ENCODE data around the gene EYA2.

The EYA2 gene

GRCh38 chr20:47066484-47067270, 172.0 kb downstream of the EYA2 start:
- DNase-seq (ENCODE audit: low read depth) = no peak

DNA sequence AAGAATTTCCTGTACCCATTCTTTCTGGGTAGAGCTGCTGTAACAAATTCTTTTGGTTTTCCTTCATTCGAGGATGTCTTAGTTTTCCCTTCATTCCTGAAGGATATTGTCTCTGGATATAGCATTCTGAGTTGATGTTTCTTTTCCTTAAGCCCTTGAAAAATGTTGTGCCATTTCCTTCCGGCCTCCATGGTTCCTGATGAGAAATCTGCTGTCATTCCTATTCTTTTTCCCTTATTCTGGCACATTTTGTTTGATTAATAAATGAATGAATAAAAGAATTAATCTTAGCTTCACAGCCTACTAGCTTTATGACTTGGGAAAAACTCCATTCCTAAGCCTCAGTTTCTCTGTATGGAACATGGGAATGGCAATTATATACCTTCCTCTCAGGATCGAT, 173.1 kb downstream of the EYA2 start:
- no peak for DNase-seq (ENCODE audit: low read depth)

- no peak for DNase-seq (ENCODE audit: low read depth)
These were observed 175.5 kb downstream of the EYA2 start for GRCh38 chr20:47070176-47070575.

GRCh38 chr20:47071646-47072185, 177.1 kb downstream of the EYA2 start:
- no peak for DNase-seq (ENCODE audit: low read depth)

GRCh38 chr20:47073766-47074475, 179.3 kb downstream of the EYA2 start:
- DNase-seq (ENCODE audit: low read depth) = no peak

- no peak for DNase-seq (ENCODE audit: low read depth)
These were observed 180.6 kb downstream of the EYA2 start for GRCh38 chr20:47075263-47075662.

- DNase-seq (ENCODE audit: low read depth) = no peak
These were observed 184.4 kb downstream of the EYA2 start for GRCh38 chr20:47079047-47079446.

DNA sequence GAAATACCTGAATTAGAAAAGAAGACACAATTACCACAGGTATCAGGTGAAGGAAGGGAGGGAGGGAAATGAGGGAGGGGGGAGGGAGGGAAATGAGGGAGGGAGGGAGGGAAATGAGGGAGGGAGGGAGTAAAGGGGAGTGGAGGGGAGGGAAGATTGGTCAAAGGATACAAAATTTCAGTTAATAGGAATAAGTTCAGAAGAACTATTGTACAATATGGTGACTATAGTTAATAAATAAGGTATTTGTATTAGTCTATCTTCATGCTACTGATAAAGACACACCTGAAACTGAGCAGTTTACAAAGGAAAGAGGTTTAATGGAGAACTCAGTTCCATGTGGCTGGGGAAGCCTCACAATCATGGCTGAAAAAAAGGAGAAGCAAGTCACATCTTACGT, 185.7 kb downstream of the EYA2 start:
- no peak for DNase-seq (ENCODE audit: low read depth)

- DNase-seq (ENCODE audit: low read depth) = no peak
These were observed 191.7 kb downstream of the EYA2 start for GRCh38 chr20:47086316-47086715.

- no peak for DNase-seq (ENCODE audit: low read depth)
These were observed 193.7 kb downstream of the EYA2 start for GRCh38 chr20:47088335-47088734.

DNA sequence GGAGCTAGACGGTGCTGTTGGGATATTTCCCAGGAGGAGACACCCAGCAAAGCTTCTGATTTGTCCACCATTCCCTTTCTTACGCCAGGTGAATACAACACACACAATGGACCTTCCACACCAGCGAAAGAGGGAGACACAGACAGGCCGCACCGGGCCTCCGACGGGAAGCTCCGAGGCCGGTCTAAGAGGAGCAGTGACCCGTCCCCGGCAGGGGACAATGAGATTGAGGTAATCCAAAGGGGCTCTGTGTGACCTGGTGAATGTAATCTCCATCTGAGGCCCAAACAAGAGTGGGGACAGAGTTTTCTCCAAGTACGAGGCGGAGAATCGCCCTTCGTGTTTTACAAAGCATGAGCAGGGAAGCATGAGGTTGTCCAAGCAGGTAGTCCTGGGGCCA, 194.5 kb downstream of the EYA2 start:
- no peak for DNase-seq (ENCODE audit: low read depth)

DNA sequence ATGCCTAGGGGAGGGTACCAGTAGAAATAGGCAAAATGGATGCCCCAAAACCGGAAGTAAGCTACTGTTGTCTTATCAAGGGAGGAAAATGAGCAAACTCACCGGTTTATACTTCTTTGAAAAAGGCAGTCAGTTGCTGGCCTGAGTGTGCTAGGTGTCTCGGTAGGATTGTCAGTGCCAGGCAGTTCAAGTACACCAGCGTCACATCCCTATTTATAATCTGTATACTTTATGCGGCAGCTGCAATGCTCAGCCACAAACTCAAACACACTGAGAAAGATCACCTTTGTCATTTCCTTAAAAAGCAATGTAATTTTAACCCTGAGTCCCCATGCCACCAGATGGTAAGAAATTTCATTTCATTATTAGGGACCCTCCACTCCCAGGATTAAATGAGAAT, 196.2 kb downstream of the EYA2 start:
- DNase-seq (ENCODE audit: low read depth) = no peak

- no peak for DNase-seq (ENCODE audit: low read depth)
These were observed 198.8 kb downstream of the EYA2 start for GRCh38 chr20:47093320-47093966.

- DNase-seq (ENCODE audit: low read depth) = no peak
These were observed 201.0 kb downstream of the EYA2 start for GRCh38 chr20:47095690-47096089.

DNA sequence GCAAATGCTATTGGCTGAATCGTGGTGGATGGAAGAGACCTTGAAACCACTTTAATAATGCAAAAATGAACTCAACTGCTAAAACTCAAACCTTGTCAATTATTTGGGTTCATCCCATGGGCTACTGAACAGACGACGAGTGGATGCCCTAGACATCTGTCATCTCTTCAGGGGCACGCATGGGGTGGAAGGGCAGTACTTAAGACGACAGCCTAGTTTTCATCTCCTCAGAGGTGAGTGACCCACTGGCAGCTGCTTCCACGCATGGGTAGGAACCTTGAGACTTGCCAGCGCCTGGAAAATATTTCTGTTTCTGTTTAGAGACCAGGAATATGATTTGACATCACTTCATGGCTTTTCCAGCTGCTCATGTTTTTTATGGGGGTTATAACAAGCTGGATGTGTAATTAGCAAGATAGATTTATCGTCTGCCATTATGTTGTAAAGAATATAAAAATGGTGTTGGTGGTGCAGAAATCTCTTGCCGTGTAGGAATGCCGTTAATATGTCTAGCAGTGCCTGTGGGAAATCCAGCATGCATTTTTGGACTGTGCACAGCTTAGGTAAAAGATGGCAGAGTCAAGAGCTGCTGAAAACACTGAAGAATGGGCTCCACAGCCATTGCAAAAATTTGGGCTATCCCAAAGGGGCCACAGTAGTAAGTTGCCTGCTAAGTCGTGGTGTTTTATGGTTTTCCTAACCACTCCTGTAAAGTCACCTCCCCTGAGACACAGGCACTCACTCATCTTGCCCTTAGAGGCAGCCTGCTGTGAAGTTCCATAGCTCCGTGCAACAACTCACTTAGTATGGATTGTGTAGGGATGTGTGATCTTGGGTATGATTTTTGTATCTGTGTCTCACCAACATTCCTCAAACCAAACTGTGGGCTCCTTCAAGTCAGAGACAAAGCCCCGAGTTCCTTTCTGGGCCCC, 203.3 kb downstream of the EYA2 start:
- no peak for DNase-seq (ENCODE audit: low read depth)

DNA sequence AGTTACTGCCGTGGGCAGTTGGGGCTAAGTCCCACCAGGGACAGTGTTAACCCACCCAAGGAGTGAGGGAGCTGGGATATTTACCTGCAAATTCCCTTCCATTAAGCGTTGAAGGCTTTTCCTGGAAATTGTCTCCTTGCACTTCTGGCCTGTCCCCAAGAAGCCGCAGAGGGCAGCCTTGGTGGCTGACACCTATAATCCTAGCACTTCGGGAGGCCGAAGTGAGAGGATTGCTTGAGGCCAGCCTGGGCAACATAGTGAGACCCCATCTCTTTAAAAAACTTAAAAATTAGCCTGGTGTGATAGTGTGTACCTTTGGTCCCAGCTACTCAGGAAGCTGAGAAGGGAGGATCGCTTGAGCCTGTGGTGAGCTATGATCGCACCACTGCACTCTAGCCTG, 204.4 kb downstream of the EYA2 start:
- DNase-seq (ENCODE audit: low read depth) = no peak

DNA sequence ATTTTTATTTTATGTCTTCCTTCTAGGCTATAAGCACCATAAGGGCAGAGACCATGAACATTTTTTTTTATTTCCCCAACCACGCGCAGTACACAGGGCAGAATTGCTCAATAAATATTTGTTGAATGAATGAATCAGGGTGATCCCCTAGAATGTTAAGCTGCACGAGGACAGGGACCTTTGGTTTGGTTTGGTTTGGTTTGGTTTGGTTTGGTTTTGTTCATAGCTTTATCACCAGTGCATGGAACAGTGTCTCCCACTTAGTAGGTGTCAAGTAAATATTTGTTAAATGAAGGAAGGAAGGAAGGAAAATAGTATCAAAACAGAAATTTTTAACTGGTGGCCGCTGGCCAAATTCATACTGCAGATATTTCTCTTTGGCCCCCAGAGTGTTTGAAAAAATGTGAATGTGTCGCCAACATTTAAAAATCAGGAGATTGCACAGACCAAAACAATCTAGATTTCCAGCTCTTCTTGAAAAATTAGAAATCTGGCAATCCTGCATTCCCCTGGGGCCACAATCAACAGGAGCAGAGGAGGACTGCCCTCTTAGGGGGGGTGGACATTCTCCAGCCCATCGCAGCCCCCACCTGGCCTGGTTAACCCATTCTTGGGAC, 205.3 kb downstream of the EYA2 start:
- no peak for DNase-seq (ENCODE audit: low read depth)

GRCh38 chr20:47102629-47103028, 208.0 kb downstream of the EYA2 start:
- no peak for DNase-seq (ENCODE audit: low read depth)

- no peak for DNase-seq (ENCODE audit: low read depth)
These were observed 212.1 kb downstream of the EYA2 start for GRCh38 chr20:47106786-47107185.

DNA sequence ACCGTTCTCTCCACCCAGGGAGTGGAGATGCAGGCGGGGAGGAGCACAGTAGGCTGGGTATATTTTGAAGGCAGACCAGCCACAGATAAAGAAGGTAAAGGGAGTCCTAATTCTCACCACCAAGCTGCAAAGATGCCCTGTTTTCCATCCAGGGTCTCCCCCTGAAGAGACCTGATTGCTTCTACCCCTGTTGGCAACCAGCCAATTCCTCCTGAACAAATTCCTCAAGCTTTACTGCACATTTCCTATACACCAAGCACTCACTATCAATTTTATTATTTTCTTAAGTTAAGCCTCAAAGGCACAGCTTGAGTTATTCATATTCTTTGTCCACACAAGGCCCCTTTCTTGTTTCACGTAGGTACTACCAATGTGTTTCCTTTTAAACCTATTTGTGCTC, 214.4 kb downstream of the EYA2 start:
- no peak for DNase-seq (ENCODE audit: low read depth)

DNA sequence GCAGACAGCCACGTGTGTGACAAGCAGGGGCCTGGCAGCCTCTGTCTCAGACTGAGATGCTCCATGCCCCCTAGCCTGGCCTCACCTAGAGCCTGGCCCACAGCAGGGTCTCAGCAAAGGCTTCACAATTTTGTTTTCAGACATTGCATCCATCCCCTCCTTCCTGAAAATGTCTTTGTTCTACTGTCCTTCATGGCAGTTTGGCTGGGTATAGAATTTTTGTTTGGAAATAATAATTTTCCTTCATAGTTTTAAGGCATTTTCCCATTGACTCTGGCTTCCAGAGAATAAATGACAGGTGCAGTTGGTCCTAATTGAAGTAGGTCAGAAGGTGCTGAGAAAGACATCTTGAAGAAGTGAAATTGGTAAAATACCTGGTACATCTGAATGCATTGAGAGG, 216.2 kb downstream of the EYA2 start:
- no peak for DNase-seq (ENCODE audit: low read depth)
